ENCODE results near the gene PMS2. TPM values are rescaled to one million over a fixed set of nuclear protein-coding genes. Genes with fewer than 3 reads are reported as not detected.
"Not testable (repeated sequence)": the region's sequence is repeated elsewhere in the genome, so short reads cannot be mapped to it uniquely, and the experiment has no call there.

PMS2 gene
- polyA plus RNA-seq, 1 experiment: 12.9 TPM

- CTCF ChIA-PET; H3K27me3 ChIP-seq (ENCODE audit: control insufficient read depth, insufficient read depth, low read length); POLR2A ChIA-PET; DNase-seq (ENCODE audit: low read depth, low spot score); H3K4me3 ChIP-seq (ENCODE audit: low read depth, low read length); H3K9me3 ChIP-seq (ENCODE audit: control insufficient read depth, insufficient read depth, low read length); H3K27ac ChIP-seq (ENCODE audit: low read depth, low read length): not testable (repeated sequence)
Observed at GRCh38 chr7:5931905-5932644, 76.8 kb downstream of the PMS2 start.

- H3K27me3 ChIP-seq (ENCODE audit: control insufficient read depth, insufficient read depth, low read length); H3K9me3 ChIP-seq (ENCODE audit: control insufficient read depth, insufficient read depth, low read length); DNase-seq (ENCODE audit: low read depth, low spot score); H3K27ac ChIP-seq (ENCODE audit: low read depth, low read length); H3K4me3 ChIP-seq (ENCODE audit: low read depth, low read length); POLR2A ChIA-PET; CTCF ChIA-PET: not testable (repeated sequence)
Observed at GRCh38 chr7:5931250-5931649, 77.6 kb downstream of the PMS2 start.

GRCh38 chr7:5930290-5930689, 78.6 kb downstream of the PMS2 start:
- CTCF ChIA-PET; H3K27me3 ChIP-seq (ENCODE audit: control insufficient read depth, insufficient read depth, low read length); POLR2A ChIA-PET; H3K4me3 ChIP-seq (ENCODE audit: low read depth, low read length); H3K27ac ChIP-seq (ENCODE audit: low read depth, low read length); DNase-seq (ENCODE audit: low read depth, low spot score); H3K9me3 ChIP-seq (ENCODE audit: control insufficient read depth, insufficient read depth, low read length): not testable (repeated sequence)

GRCh38 chr7:5926263-5926870, 82.5 kb downstream of the PMS2 start:
- H3K9me3 ChIP-seq (ENCODE audit: control insufficient read depth, insufficient read depth, low read length); CTCF ChIA-PET; DNase-seq (ENCODE audit: low read depth, low spot score); H3K27ac ChIP-seq (ENCODE audit: low read depth, low read length); H3K27me3 ChIP-seq (ENCODE audit: control insufficient read depth, insufficient read depth, low read length); H3K4me3 ChIP-seq (ENCODE audit: low read depth, low read length); POLR2A ChIA-PET: not testable (repeated sequence)

GRCh38 chr7:5924630-5925029, 84.2 kb downstream of the PMS2 start:
- H3K27ac ChIP-seq (ENCODE audit: low read depth, low read length); H3K27me3 ChIP-seq (ENCODE audit: control insufficient read depth, insufficient read depth, low read length); H3K9me3 ChIP-seq (ENCODE audit: control insufficient read depth, insufficient read depth, low read length); DNase-seq (ENCODE audit: low read depth, low spot score); POLR2A ChIA-PET; H3K4me3 ChIP-seq (ENCODE audit: low read depth, low read length); CTCF ChIA-PET: not testable (repeated sequence)

GRCh38 chr7:5924180-5924579, 84.7 kb downstream of the PMS2 start:
- H3K9me3 ChIP-seq (ENCODE audit: control insufficient read depth, insufficient read depth, low read length); DNase-seq (ENCODE audit: low read depth, low spot score); POLR2A ChIA-PET; CTCF ChIA-PET; H3K4me3 ChIP-seq (ENCODE audit: low read depth, low read length); H3K27me3 ChIP-seq (ENCODE audit: control insufficient read depth, insufficient read depth, low read length); H3K27ac ChIP-seq (ENCODE audit: low read depth, low read length): not testable (repeated sequence)

Small RNA genes lying within 50 kb of the gene (small RNA-seq; reads per million reads assigned to genes)
- gene RF00019 (ENCODE audit: insufficient read length, low read depth): not detected
- gene RNU6-218P (ENCODE audit: insufficient read length, low read depth): not detected
- gene SNORA80D (ENCODE audit: insufficient read length, low read depth): 2.2 reads per million

Other genes starting within 250 kb of the PMS2 start
- 33.3 and 36.4 TPM in 2 replicates for gene RNF216, start 227.4 kb downstream of the PMS2 start, polyA plus RNA-seq (2011; rRNA removed)
- gene OCM, start 128.3 kb downstream of the PMS2 start, polyA plus RNA-seq (2011; rRNA removed): not detected in 2 replicates
- 51.4 and 72.2 TPM in 2 replicates for gene CCZ1, start 110.3 kb downstream of the PMS2 start, polyA plus RNA-seq (2011; rRNA removed)
- 0.07 TPM in 1 of 2 replicates, not detected in the other for gene RSPH10B, start 38.4 kb downstream of the PMS2 start, polyA plus RNA-seq (2011; rRNA removed)
- gene AIMP2, start 223 bp upstream of the PMS2 start, polyA plus RNA-seq (2011; rRNA removed): 58.5 and 60.3 TPM in 2 replicates
- gene ANKRD61, start 22.3 kb upstream of the PMS2 start, polyA plus RNA-seq (2011; rRNA removed): 0.19 and 0.22 TPM in 2 replicates
- gene EIF2AK1, start 50.1 kb upstream of the PMS2 start, polyA plus RNA-seq (2011; rRNA removed): 77.2 and 98.7 TPM in 2 replicates
- gene USP42, start 95.9 kb upstream of the PMS2 start, polyA plus RNA-seq (2011; rRNA removed): 3.5 and 3.9 TPM in 2 replicates